Measurements from ENCODE around the gene KIAA0825.
"Not testable (repeated sequence)": the region's sequence is repeated elsewhere in the genome, so short reads cannot be mapped to it uniquely, and the experiment has no call there.

Gene KIAA0825

GRCh38 chr5:94140300-94140699, 478.1 kb downstream of the KIAA0825 start:
- Histone ChIP-seq H2AFZ (ENCODE audit: low read length) (no peak overlapping the region), H3K36me3 (ENCODE audit: insufficient read depth, low read length) (no peaks in the 10 kb centered on the region), H3K9ac (ENCODE audit: low read length) (no peak overlapping the region), H3K79me2 (ENCODE audit: insufficient read depth, low read length) (no peaks in the 10 kb centered on the region), H3K27me3 (ENCODE audit: insufficient read depth, low read length) (no peaks in the 10 kb centered on the region), H3K4me1 (ENCODE audit: insufficient read depth, low read length, severe bottlenecking) (no peaks in the 10 kb centered on the region), H3K4me3 (ENCODE audit: low read depth, low read length, poor library complexity, severe bottlenecking) (no peak overlapping the region), H3K9me3 (ENCODE audit: low read length) (no peaks in the 10 kb centered on the region), H3F3A (ENCODE audit: insufficient read depth, low read length) (no peaks in the 10 kb centered on the region), H3K27ac (ENCODE audit: low read depth, low read length, poor library complexity, severe bottlenecking) (no peak overlapping the region), H3K4me2 (ENCODE audit: low read length) (no peak overlapping the region), H3K9me2 (ENCODE audit: low read depth, low read length) (no peaks in the 10 kb centered on the region), H4K20me1 (ENCODE audit: insufficient read depth, low read length) (no peaks in the 10 kb centered on the region)
- TF ChIP-seq CTCF (IDR thresholded peaks at IDR 0.05; ENCODE audit: low read length) (no peak), EZH2 (IDR thresholded peaks at IDR 0.05; ENCODE audit: borderline replicate concordance, low read length) (no peak)

- Histone ChIP-seq H3K4me3 (ENCODE audit: low read depth, low read length, poor library complexity, severe bottlenecking) (no peak overlapping the region), H3K27me3 (ENCODE audit: insufficient read depth, low read length) (no peaks in the 10 kb centered on the region), H4K20me1 (ENCODE audit: insufficient read depth, low read length) (no peaks in the 10 kb centered on the region), H3K9me2 (ENCODE audit: low read depth, low read length) (no peaks in the 10 kb centered on the region), H3K4me1 (ENCODE audit: insufficient read depth, low read length, severe bottlenecking) (no peaks in the 10 kb centered on the region), H3K9me3 (ENCODE audit: low read length) (no peaks in the 10 kb centered on the region), H3K9ac (ENCODE audit: low read length) (no peak overlapping the region), H3F3A (ENCODE audit: insufficient read depth, low read length) (no peaks in the 10 kb centered on the region), H3K36me3 (ENCODE audit: insufficient read depth, low read length) (no peaks in the 10 kb centered on the region), H3K79me2 (ENCODE audit: insufficient read depth, low read length) (no peaks in the 10 kb centered on the region), H3K27ac (ENCODE audit: low read depth, low read length, poor library complexity, severe bottlenecking) (no peak overlapping the region), H2AFZ (ENCODE audit: low read length) (no peak overlapping the region), H3K4me2 (ENCODE audit: low read length) (no peak overlapping the region)
- TF ChIP-seq EZH2 (IDR thresholded peaks at IDR 0.05; ENCODE audit: borderline replicate concordance, low read length) = no peak
- no peak for TF ChIP-seq CTCF (IDR thresholded peaks at IDR 0.05; ENCODE audit: low read length)
These were observed 488.3 kb downstream of the KIAA0825 start for GRCh38 chr5:94130077-94130476.

GRCh38 chr5:94125107-94125506, 493.3 kb downstream of the KIAA0825 start:
- Histone ChIP-seq H2AFZ (ENCODE audit: low read length) (no peak overlapping the region), H3F3A (ENCODE audit: insufficient read depth, low read length) (no peaks in the 10 kb centered on the region), H3K4me2 (ENCODE audit: low read length) (no peak overlapping the region), H3K9me3 (ENCODE audit: low read length) (no peaks in the 10 kb centered on the region), H3K27me3 (ENCODE audit: insufficient read depth, low read length) (no peaks in the 10 kb centered on the region), H3K4me1 (ENCODE audit: insufficient read depth, low read length, severe bottlenecking) (no peaks in the 10 kb centered on the region), H3K4me3 (ENCODE audit: low read depth, low read length, poor library complexity, severe bottlenecking) (no peak overlapping the region), H4K20me1 (ENCODE audit: insufficient read depth, low read length) (no peaks in the 10 kb centered on the region), H3K27ac (ENCODE audit: low read depth, low read length, poor library complexity, severe bottlenecking) (no peak overlapping the region), H3K79me2 (ENCODE audit: insufficient read depth, low read length) (no peaks in the 10 kb centered on the region), H3K9me2 (ENCODE audit: low read depth, low read length) (no peaks in the 10 kb centered on the region), H3K36me3 (ENCODE audit: insufficient read depth, low read length) (no peaks in the 10 kb centered on the region), H3K9ac (ENCODE audit: low read length) (no peak overlapping the region)
- no peak for TF ChIP-seq EZH2 (IDR thresholded peaks at IDR 0.05; ENCODE audit: borderline replicate concordance, low read length)
- no peak for TF ChIP-seq CTCF (IDR thresholded peaks at IDR 0.05; ENCODE audit: low read length)

DNA sequence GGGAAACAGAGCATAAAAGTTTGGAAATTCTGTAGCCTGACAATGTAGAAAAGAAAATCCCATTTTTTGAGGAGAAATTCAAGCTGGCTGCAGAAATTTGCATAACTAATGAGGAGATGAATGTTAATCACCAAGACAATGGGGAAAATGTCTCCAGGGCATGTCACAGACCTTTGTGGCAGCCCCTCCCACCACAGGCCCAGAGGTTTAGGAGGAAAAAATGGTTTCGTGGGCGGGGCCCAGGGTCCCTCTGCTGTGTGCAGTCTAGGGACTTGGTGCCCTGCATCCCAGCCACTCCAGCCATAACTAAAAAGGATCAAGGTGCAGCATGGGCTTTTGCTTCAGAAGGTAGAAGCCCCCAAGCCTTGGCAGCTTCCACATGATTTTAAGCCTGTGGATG, 502.1 kb downstream of the KIAA0825 start:
- H3K36me3 ChIP-seq (ENCODE audit: insufficient read depth, low read length); H3F3A ChIP-seq (ENCODE audit: insufficient read depth, low read length); H3K9me3 ChIP-seq (ENCODE audit: low read length); H3K9ac ChIP-seq (ENCODE audit: low read length); H4K20me1 ChIP-seq (ENCODE audit: insufficient read depth, low read length); H3K4me3 ChIP-seq (ENCODE audit: low read depth, low read length, poor library complexity, severe bottlenecking); H3K4me2 ChIP-seq (ENCODE audit: low read length); H2AFZ ChIP-seq (ENCODE audit: low read length); H3K27me3 ChIP-seq (ENCODE audit: insufficient read depth, low read length); H3K4me1 ChIP-seq (ENCODE audit: insufficient read depth, low read length, severe bottlenecking); H3K27ac ChIP-seq (ENCODE audit: low read depth, low read length, poor library complexity, severe bottlenecking); H3K79me2 ChIP-seq (ENCODE audit: insufficient read depth, low read length); H3K9me2 ChIP-seq (ENCODE audit: low read depth, low read length): not testable (repeated sequence)
